ENCODE measurements around the gene DCST1. TPM values are rescaled to one million over a fixed set of nuclear protein-coding genes. Genes with fewer than 3 reads are reported as not detected.

DCST1 gene
- total RNA-seq, 2 donors from 2014 or later, result not detected

GRCh38 chr1:155057788-155058211, 24.2 kb downstream of the DCST1 start:
- Mint-ChIP-seq H3K27me3 (ENCODE audit: insufficient read depth) (peaks cover 7% of the 10 kb centered on the region), H3K36me3 (ENCODE audit: low read depth) (no peaks in the 10 kb centered on the region), H3K9me3 (no peaks in the 10 kb centered on the region), H3K27ac (no peak overlapping the region), H3K4me1 (peaks cover 3% of the 10 kb centered on the region), H3K4me3 (no peak overlapping the region)
- TF ChIP-seq CTCF (conservative IDR thresholded peaks at IDR 0.05), result peak; percentile 46
- H3K9ac ChIP-seq (ENCODE audit: extremely low read depth, low read length, poor library complexity, severe bottlenecking), result no peak overlapping the region
- no peak overlapping the region for H3K27ac ChIP-seq (ENCODE audit: low read depth, low read length)
- WGBS, 2 experiments (ENCODE audit: insufficient coverage in 1 of 2, insufficient read length in 1 of 2), result 95 to 99% methylated on average over 12 to 13 of the region's 13 CpGs
- H3K4me3 ChIP-seq (ENCODE audit: low read length), result no peak overlapping the region
- H3K9me3 ChIP-seq (ENCODE audit: control insufficient read depth, low read length), result no peaks in the 10 kb centered on the region
- H3K36me3 ChIP-seq (ENCODE audit: control insufficient read depth, insufficient read depth, low read length), result no peaks in the 10 kb centered on the region
- H3K4me1 ChIP-seq (ENCODE audit: control insufficient read depth, insufficient read depth, low read length), result peaks cover 4% of the 10 kb centered on the region
- DNase-seq, result no peak
- peaks cover 13% of the 10 kb centered on the region for H3K27me3 ChIP-seq (ENCODE audit: control insufficient read depth, insufficient read depth, low read length, poor library complexity, severe bottlenecking)

- H3K27me3 Mint-ChIP-seq (ENCODE audit: insufficient read depth), result peaks cover 5% of the 10 kb centered on the region
- Histone ChIP-seq H3K27ac (ENCODE audit: low read depth, low read length) (no peak overlapping the region), H3K27me3 (ENCODE audit: control insufficient read depth, insufficient read depth, low read length, poor library complexity, severe bottlenecking) (peaks cover 7% of the 10 kb centered on the region), H3K9ac (ENCODE audit: extremely low read depth, low read length, poor library complexity, severe bottlenecking) (no peak overlapping the region), H3K4me1 (ENCODE audit: control insufficient read depth, insufficient read depth, low read length) (peaks cover 11% of the 10 kb centered on the region), H3K36me3 (ENCODE audit: control insufficient read depth, insufficient read depth, low read length) (no peaks in the 10 kb centered on the region), H3K9me3 (ENCODE audit: control insufficient read depth, low read length) (no peaks in the 10 kb centered on the region), H3K4me3 (ENCODE audit: low read length) (no peak overlapping the region)
- no peaks in the 10 kb centered on the region for H3K36me3 Mint-ChIP-seq (ENCODE audit: low read depth)
- TF ChIP-seq CTCF (conservative IDR thresholded peaks at IDR 0.05), result no peak
- H3K27ac Mint-ChIP-seq, result no peak overlapping the region
- peaks cover 14% of the 10 kb centered on the region for H3K4me1 Mint-ChIP-seq
- H3K4me3 Mint-ChIP-seq, result no peak overlapping the region
- DNase-seq, result no peak
- H3K9me3 Mint-ChIP-seq, result no peaks in the 10 kb centered on the region
- WGBS, 2 experiments (ENCODE audit: insufficient coverage in 1 of 2, insufficient read length in 1 of 2), result 90 to 94% methylated on average over 4 to 8 of the region's 8 CpGs
These were observed 27.1 kb downstream of the DCST1 start for GRCh38 chr1:155060736-155061135.

- Mint-ChIP-seq H3K9me3 (no peaks in the 10 kb centered on the region), H3K4me3 (no peak overlapping the region), H3K36me3 (ENCODE audit: low read depth) (peaks cover 5% of the 10 kb centered on the region), H3K27me3 (ENCODE audit: insufficient read depth) (peaks cover 5% of the 10 kb centered on the region), H3K27ac (no peak overlapping the region), H3K4me1 (peaks cover 14% of the 10 kb centered on the region)
- TF ChIP-seq CTCF (conservative IDR thresholded peaks at IDR 0.05), result peak; percentile 94
- no peak overlapping the region for H3K4me3 ChIP-seq (ENCODE audit: low read length)
- H3K27ac ChIP-seq (ENCODE audit: low read depth, low read length), result no peak overlapping the region
- DNase-seq, result peak; percentile 99
- H3K9me3 ChIP-seq (ENCODE audit: control insufficient read depth, low read length), result no peaks in the 10 kb centered on the region
- H3K9ac ChIP-seq (ENCODE audit: extremely low read depth, low read length, poor library complexity, severe bottlenecking), result no peak overlapping the region
- H3K4me1 ChIP-seq (ENCODE audit: control insufficient read depth, insufficient read depth, low read length), result peaks cover 11% of the 10 kb centered on the region
- peaks cover 2% of the 10 kb centered on the region for H3K36me3 ChIP-seq (ENCODE audit: control insufficient read depth, insufficient read depth, low read length)
- H3K27me3 ChIP-seq (ENCODE audit: control insufficient read depth, insufficient read depth, low read length, poor library complexity, severe bottlenecking), result peaks cover 7% of the 10 kb centered on the region
- 11 to 32% methylated on average over 11 to 21 of the region's 21 CpGs for WGBS, 2 experiments (ENCODE audit: insufficient coverage in 1 of 2, insufficient read length in 1 of 2)
These were observed 27.9 kb downstream of the DCST1 start for GRCh38 chr1:155061381-155062150.

Data from endodermal cell (in vitro differentiated cells).